Amniotic stem cell (primary cell): ENCODE results near the gene RAB22A.
"Not testable (repeated sequence)": the region's sequence is repeated elsewhere in the genome, so short reads cannot be mapped to it uniquely, and the experiment has no call there.

Source experiments
- DNase-seq: peaks from one replicate; lab custom pipeline; 2025; lab: John Stamatoyannopoulos, UW

Gene RAB22A

GRCh38 chr20:58344741-58345140 is 35.2 kb downstream of the RAB22A start:
- no peak for DNase-seq

DNA sequence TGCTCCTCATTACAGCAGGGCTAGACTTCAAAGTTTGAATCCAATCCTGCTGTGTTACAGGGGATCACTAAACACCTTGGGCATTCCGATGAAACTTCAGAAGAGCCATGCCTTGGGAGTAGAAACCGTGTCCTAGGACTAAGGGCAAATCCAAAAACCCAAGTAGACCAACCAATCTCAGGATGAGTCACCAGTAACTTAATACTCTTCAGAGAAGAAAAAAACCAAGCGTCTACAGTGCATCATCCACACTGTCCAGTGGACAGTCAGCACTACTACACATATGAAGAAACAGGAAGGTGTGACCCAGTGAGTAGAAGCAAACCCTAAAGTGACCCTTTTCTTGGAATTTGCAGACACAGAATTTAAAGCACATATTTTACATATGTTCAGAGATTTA is 40.1 kb downstream of the RAB22A start:
- peak; percentile 44 for DNase-seq

DNA sequence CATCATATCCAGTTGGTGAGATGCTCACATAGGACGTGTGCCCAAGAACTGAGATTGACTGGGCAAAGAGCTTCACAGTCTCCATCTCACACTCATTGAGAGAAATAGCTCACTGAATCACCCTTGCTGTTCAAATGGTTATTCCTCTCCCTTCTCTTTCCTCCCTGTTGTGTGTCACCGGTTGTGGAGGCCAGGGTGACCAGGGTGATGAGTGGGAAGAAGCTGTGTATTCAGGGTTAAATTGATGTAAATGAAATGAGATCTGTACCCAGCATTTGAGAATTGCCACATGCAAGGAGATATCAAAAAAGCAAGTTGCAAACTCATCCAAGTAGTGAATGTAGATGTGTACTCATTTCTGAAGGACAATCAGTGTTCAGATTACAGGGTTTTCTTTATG is 43.0 kb downstream of the RAB22A start:
- no peak for DNase-seq

GRCh38 chr20:58359441-58359840 is 49.9 kb downstream of the RAB22A start:
- DNase-seq: no peak

GRCh38 chr20:58360936-58361335 is 51.4 kb downstream of the RAB22A start:
- DNase-seq: no peak

DNA sequence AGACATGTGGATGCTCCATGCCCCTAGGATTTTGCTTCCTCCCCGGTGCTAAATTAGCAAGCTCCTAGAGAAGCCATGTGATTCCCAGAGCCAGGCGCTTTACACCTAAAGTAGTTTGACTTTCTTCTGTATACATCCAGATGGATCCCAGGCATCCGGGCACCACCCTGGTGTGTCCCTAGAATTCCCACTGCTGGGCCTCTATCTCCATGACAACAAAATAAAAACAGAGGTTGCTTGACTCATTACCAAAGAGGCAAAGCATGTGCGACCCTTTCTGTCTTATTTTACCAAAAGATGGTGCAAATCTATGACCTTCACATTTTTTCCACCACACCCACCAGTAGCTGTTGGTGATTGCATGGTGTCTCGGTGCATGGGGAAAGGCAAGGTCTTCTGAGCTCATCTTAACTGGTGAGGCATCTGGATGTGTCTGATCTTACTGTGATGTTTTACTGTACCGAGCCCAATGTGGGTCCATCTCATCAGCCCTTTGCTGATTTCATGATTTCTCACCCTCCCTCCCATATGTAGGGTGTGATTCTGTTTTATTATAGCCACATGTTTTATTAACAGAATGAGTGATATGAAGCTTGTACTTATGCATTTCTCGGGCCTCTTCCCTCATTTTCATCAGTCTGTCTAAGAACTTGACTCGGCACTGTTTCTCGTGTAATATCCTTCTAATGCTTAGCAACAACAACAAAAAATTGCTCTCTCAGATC is 52.1 kb downstream of the RAB22A start:
- DNase-seq: no peak

DNA sequence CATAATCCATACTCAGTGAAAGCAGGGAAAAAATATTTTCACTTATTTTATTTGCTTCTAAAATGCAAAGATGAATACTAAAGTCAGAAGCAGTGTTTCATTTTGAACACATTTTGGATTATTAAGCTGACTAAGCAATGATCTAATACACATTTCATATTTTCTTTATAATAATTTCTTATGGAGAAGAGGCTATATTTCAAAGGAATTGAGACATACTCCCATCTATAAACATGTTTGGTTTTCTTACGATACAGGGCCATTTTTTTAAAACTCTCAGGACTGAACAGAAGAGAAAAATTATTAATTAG is 52.6 kb downstream of the RAB22A start:
- DNase-seq: no peak

GRCh38 chr20:58362970-58363369 is 53.5 kb downstream of the RAB22A start:
- DNase-seq: no peak

- no peak for DNase-seq
Measured at GRCh38 chr20:58366866-58367265, 57.4 kb downstream of the RAB22A start.

- DNase-seq: no peak
Measured at GRCh38 chr20:58372806-58373205, 63.3 kb downstream of the RAB22A start.

- DNase-seq: not testable (repeated sequence)
Measured at GRCh38 chr20:58373296-58373695, 63.8 kb downstream of the RAB22A start.

DNA sequence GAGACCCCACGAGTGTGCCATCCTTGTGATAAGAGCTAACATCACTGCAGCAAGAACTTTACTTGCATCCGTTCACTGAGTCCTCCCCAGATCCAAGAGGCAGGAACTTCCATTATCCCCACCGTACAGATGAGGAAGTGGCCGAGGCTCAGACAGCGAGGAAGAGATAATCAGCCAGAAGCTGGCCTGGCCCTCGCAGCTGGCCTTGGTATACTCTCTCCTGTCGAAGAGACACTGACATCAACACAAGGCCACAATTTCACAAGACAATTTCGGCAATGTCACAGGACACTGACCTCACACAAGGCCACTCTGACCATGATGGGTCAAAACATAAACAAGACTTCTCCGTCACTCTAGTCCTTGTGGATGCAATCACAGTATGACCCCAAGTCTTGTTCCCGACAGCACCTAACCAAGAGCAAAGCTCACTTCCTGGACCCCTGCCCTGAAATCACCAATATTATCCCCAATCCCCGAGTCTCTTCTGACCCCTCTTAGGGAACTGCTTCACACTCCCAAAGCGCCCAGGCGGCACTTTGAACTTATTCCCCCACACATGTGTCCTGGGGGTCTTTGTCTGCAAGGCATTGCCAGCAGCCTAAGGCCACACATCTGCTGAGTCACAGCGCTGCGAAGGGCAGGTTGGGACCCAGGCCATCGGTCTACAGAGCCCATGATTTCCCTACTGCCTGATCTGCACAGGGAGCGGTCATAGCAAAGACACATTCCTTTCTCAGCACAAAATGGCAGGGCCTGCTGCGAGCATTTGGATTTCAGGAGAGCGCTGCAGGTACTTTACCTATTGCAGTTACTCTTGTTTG is 64.7 kb downstream of the RAB22A start:
- no peak for DNase-seq

DNA sequence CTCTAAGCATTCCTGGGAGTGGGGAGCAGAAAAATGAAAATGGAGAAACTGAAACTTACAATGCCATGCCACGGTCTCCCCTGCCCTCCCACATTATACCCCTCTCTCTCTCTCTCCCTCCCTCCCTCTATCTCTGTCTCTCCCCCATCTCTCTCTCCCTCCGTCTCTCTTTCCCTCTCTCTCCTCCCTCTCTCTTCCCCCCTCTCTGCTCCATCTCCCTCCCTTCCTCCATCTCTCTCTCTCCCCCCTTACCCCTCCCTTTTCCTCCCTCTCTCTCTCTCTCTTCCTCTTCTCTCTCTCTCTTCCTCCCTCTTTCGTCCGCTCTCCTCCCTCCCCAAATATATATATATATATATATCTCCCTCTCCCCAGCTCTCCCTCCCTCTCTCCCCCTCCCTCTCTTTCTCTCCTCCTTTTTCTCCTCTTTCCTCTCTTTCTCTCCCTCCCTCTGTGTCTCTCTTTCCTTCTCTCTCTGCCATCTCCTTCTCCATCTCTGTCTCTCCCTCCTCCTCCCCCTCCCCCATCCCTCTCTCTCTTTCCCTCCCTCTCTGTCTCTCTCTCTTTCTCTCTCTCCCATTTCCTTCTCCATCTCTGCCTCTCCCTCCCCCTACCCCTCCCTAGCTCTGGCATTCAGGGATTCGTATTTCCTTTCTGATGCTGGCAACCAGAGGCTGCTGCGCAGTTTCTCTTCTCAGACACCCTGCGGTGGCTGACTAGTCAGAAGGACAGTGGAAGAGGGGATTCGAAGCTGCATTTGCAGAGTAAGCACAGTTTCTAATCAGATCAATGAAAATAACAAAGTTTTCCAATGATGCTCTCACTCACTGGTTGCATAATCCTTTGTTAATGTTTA is 65.6 kb downstream of the RAB22A start:
- DNase-seq: peak; percentile 30

- no peak for DNase-seq
Measured at GRCh38 chr20:58375759-58376352, 66.3 kb downstream of the RAB22A start.

- no peak for DNase-seq
Measured at GRCh38 chr20:58377017-58377416, 67.5 kb downstream of the RAB22A start.

- no peak for DNase-seq
Measured at GRCh38 chr20:58377766-58378401, 68.4 kb downstream of the RAB22A start.

- no peak for DNase-seq
Measured at GRCh38 chr20:58378704-58379103, 69.2 kb downstream of the RAB22A start.

GRCh38 chr20:58381627-58382026 is 72.1 kb downstream of the RAB22A start:
- no peak for DNase-seq

DNA sequence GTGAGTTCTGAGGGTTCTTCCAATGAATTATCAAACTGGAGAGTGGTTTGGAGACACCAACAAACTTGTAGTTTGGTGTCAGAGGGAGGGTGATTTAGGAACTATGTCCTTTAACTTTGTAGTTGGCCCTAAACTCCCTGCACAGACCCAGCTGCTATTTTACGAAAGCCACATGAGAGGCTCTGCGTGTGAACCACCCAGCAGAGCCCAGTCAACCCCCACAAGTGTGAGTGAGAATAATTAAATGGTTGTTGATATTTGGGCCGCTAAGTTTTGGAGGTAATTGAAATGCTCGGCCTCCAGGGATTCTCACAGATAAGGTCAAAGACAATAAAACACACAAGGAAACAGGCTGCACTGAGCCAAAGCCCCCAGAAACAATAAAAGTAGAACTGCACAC is 72.6 kb downstream of the RAB22A start:
- no peak for DNase-seq

DNA sequence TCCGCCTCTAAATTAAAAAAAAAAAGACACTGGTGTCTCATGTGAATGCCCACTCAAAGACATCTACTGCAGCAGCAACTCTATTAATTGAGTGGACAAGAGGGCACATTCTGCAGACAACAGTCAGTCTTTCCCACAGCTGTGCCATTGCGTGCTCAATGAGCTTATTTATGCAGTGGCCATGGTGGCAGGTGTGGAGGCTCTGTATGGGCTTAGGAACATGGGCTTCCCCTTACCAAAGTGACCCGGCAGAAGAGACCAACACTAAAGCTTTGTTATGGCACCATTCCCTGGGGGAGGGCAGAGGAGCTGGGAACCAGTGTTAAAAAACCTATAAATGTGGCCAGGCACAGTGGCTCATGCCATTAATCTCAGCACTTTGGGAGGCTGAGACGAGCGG is 75.3 kb downstream of the RAB22A start:
- DNase-seq: no peak

DNA sequence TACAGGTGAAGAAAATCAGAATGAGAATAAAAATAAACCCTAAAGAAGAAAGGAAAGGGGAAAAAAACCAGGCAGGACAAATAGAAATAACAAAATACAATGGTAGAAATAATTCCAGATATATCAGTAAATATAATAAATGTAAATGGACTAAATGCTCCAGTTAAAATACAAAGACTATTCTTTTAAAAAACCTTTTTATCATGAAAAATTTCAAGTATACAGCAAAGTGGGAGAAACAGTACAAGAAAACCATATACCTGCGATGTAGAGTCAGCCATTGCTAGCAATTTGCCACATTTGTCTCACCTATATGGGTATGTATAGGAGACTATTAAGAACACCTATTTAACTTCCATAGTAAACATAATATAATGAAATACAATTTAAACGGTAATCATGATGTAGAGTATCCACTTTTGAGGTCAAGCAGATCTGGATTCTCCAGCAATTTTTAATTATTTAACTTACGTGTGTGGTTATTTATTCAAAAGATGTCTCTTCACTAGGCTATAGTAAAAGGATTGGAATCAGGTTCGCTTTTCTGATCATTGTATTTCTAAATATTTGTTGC is 78.6 kb downstream of the RAB22A start:
- DNase-seq: no peak
